Loucy (cell line): ENCODE results near the gene KCNC4.

Experiments used
- H2AFZ ChIP-seq: fragments of 200-600 bp; sonication (generic); 2 replicates; pipeline ENCODE4 v1.6.0; 2016; ENCODE audit warnings: antibody characterized with exemption, mild to moderate bottlenecking, low read length, moderate library complexity
- H3F3A ChIP-seq: fragments of 200-600 bp; 2 replicates; pipeline ENCODE4 v1.6.0; 2016; ENCODE audit warnings: antibody characterized with exemption, low read depth, mild to moderate bottlenecking
- H3K27me3 ChIP-seq: fragments of 200-600 bp; sonication (generic); 2 replicates; pipeline ENCODE4 v1.6.1; 2014; ENCODE audit warnings: low read length, mild to moderate bottlenecking; ENCODE audit not compliant: insufficient read depth, poor library complexity, severe bottlenecking
- H3K36me3 ChIP-seq: fragments of 200-600 bp; sonication (generic); 2 replicates; pipeline ENCODE4 v1.6.1; 2016; ENCODE audit warnings: low read length; ENCODE audit not compliant: insufficient read depth
- H3K4me1 ChIP-seq: fragments of 200-600 bp; sonication (generic); 2 replicates; pipeline ENCODE4 v1.5.1; 2014; ENCODE audit warnings: low read length, mild to moderate bottlenecking; ENCODE audit not compliant: insufficient read depth, poor library complexity, severe bottlenecking
- H3K4me2 ChIP-seq: fragments of 200-600 bp; sonication (generic); 2 replicates; pipeline ENCODE4 v1.6.0; 2014; ENCODE audit warnings: antibody characterized with exemption, low read length, low read depth, mild to moderate bottlenecking; ENCODE audit not compliant: poor library complexity, severe bottlenecking
- H3K4me3 ChIP-seq: fragments of 200-600 bp; sonication (generic); 2 replicates; pipeline ENCODE4 v1.5.1; 2014; ENCODE audit warnings: low read length, mild to moderate bottlenecking, mixed read lengths; ENCODE audit not compliant: poor library complexity, severe bottlenecking
- H3K79me2 ChIP-seq: fragments of 200-600 bp; sonication (generic); 2 replicates; pipeline ENCODE4 v1.6.1; 2014; ENCODE audit warnings: low read length; ENCODE audit not compliant: insufficient read depth
- H3K9ac ChIP-seq: fragments of 200-600 bp; sonication (generic); 2 replicates; pipeline ENCODE4 v1.6.0; 2014; ENCODE audit warnings: mild to moderate bottlenecking, low read depth, low read length, moderate library complexity; ENCODE audit not compliant: poor library complexity, severe bottlenecking
- H3K9me2 ChIP-seq: fragments of 200-600 bp; sonication (generic); replicated peaks from 2 replicates; pipeline ENCODE4 v1.6.1; 2016; ENCODE audit warnings: low read depth, low read length, mixed read lengths
- H3K9me3 ChIP-seq: fragments of 200-600 bp; sonication (generic); 2 replicates; pipeline ENCODE4 v1.6.1; 2014; ENCODE audit warnings: mild to moderate bottlenecking, antibody characterized with exemption, low read length, low read depth; ENCODE audit not compliant: insufficient read depth
- H4K20me1 ChIP-seq: fragments of 200-600 bp; sonication (generic); 2 replicates; pipeline ENCODE4 v1.6.0; 2014; ENCODE audit warnings: antibody characterized with exemption, low read length, mild to moderate bottlenecking; ENCODE audit not compliant: insufficient read depth, poor library complexity, severe bottlenecking
- CTCF ChIP-seq: fragments of 200-600 bp; sonication (generic); conservative IDR thresholded peaks from 2 replicates; pipeline ENCODE4 v1.5.1; 2014; ENCODE audit warnings: mild to moderate bottlenecking, antibody characterized with exemption, low read length
- EZH2phosphoT487 ChIP-seq: fragments of 200-600 bp; IDR thresholded peaks from 2 replicates; pipeline ENCODE4 v1.6.1; 2018; ENCODE audit warnings: antibody characterized with exemption, mild to moderate bottlenecking, moderate library complexity, borderline replicate concordance

KCNC4 gene

GRCh38 chr1:110165761-110166231 lies 44.3 kb upstream of the KCNC4 start:
- no peaks in the 10 kb centered on the region for H4K20me1 ChIP-seq
- no peaks in the 10 kb centered on the region for H3K27me3 ChIP-seq
- H3K9me2 ChIP-seq: no peaks in the 10 kb centered on the region
- no peaks in the 10 kb centered on the region for H3K9me3 ChIP-seq
- H3K4me1 ChIP-seq: no peaks in the 10 kb centered on the region
- H3K4me3 ChIP-seq: no peak overlapping the region
- no peaks in the 10 kb centered on the region for H3K36me3 ChIP-seq
- TF ChIP-seq EZH2phosphoT487: no peak
- no peak for TF ChIP-seq CTCF
- H3K79me2 ChIP-seq: no peaks in the 10 kb centered on the region
- H3K9ac ChIP-seq: no peak overlapping the region
- no peaks in the 10 kb centered on the region for H3F3A ChIP-seq
- no peak overlapping the region for H2AFZ ChIP-seq
- no peak overlapping the region for H3K4me2 ChIP-seq

- Histone ChIP-seq H3K9ac (no peak overlapping the region), H3K79me2 (no peaks in the 10 kb centered on the region), H3K27me3 (no peaks in the 10 kb centered on the region)
Measured at GRCh38 chr1:110166861-110167260, 43.3 kb upstream of the KCNC4 start.

GRCh38 chr1:110170766-110171733 lies 39.1 kb upstream of the KCNC4 start:
- no peak for TF ChIP-seq EZH2phosphoT487
- TF ChIP-seq CTCF: no peak
- Histone ChIP-seq H3F3A (no peaks in the 10 kb centered on the region), H3K4me2 (no peak overlapping the region), H3K27me3 (no peaks in the 10 kb centered on the region), H3K4me3 (no peak overlapping the region), H2AFZ (no peak overlapping the region), H3K79me2 (no peaks in the 10 kb centered on the region), H3K9me2 (no peaks in the 10 kb centered on the region), H3K9me3 (no peaks in the 10 kb centered on the region), H3K36me3 (no peaks in the 10 kb centered on the region), H3K9ac (no peak overlapping the region), H3K4me1 (no peaks in the 10 kb centered on the region), H4K20me1 (no peaks in the 10 kb centered on the region)

More at GRCh38 chr1:110166861-110167260, 43.3 kb upstream of the KCNC4 start:
- Histone ChIP-seq H3K36me3 (no peaks in the 10 kb centered on the region), H4K20me1 (no peaks in the 10 kb centered on the region), H3K4me1 (no peaks in the 10 kb centered on the region), H3K4me3 (no peak overlapping the region), H3K4me2 (no peak overlapping the region), H3K9me3 (no peaks in the 10 kb centered on the region), H3F3A (no peaks in the 10 kb centered on the region), H3K9me2 (no peaks in the 10 kb centered on the region), H2AFZ (no peak overlapping the region)
- TF ChIP-seq CTCF (no peak), EZH2phosphoT487 (no peak)
